Sigmoid colon (tissue), 7 donors: ENCODE measurements around the gene CD247. TPM values are rescaled to one million over a fixed set of nuclear protein-coding genes. Genes with fewer than 3 reads are reported as not detected.

ENCODE experiments used
- DNase-seq: peaks from one replicate; pipeline ENCODE4 v3.0.0-alpha.2; 2019
- H3K27ac ChIP-seq, 4 donors: fragments of 200-600 bp; sonication (generic); one replicate each; pipeline ENCODE4 v1.5.1; 2016 to 2019; ENCODE audit warnings: mild to moderate bottlenecking in 1 of 4
- H3K27me3 ChIP-seq, 3 donors: fragments of 200-600 bp; sonication (generic); one replicate each; pipeline ENCODE4 v1.5.1; 2019; ENCODE audit warnings: mild to moderate bottlenecking in 1 of 3
- H3K36me3 ChIP-seq, 4 donors: fragments of 200-600 bp; sonication (generic); one replicate each; pipeline ENCODE4 v1.5.1; 2016 to 2019
- H3K4me1 ChIP-seq, 4 donors: fragments of 200-600 bp; sonication (generic); one replicate each; pipeline ENCODE4 v1.5.1; 2017 to 2019
- H3K4me3 ChIP-seq, 4 donors: fragments of 200-600 bp; sonication (generic); one replicate each; pipeline ENCODE4 v1.5.1; 2017 to 2019; ENCODE audit warnings: mild to moderate bottlenecking in 2 of 4, moderate library complexity in 1 of 4
- H3K9me3 ChIP-seq, 4 donors: fragments of 200-600 bp in 3 of 4; sonication (generic) in 3 of 4; one replicate each; pipeline versions ENCODE4 v1.5.1 to v1.6.1; 2013 to 2019
- EP300 ChIP-seq, 4 donors: sonication (generic); formaldehyde crosslinking; IDR thresholded peaks; one replicate each; pipeline ENCODE4 v1.6.1; 2017; ENCODE audit warnings: antibody characterized with exemption in 4 of 4
- POLR2A ChIP-seq, 2 donors: fragments of 450-650 bp; IDR thresholded peaks; one replicate each; pipeline ENCODE4 v1.6.1; 2016; ENCODE audit warnings: antibody characterized with exemption in 2 of 2, mild to moderate bottlenecking in 2 of 2, moderate library complexity in 2 of 2
- POLR2AphosphoS5 ChIP-seq, 4 donors: sonication (generic); formaldehyde crosslinking; IDR thresholded peaks; one replicate each; pipeline ENCODE4 v1.6.1; 2017; ENCODE audit warnings: antibody characterized with exemption in 4 of 4
- WGBS, 2 donors: extraction: QIAGEN DNeasy Blood & Tissue Kit; methylation state at CpG; one replicate each; pipeline ENCODE4 v1.1.7; 2013; 5-methylcytosine and 5-hydroxymethylcytosine counted together
- intact Hi-C: fragments of 100-400 bp; cut with DNase I; formaldehyde crosslinking; loops from one replicate; pipeline ENCODE4 v1.15.1; 2023
- polyA plus RNA-seq, 3 donors: library from polyadenylated mRNA; stranded (reverse); fragments of 200-250 nt; gene quantifications; one replicate each; pipeline ENCODE4 v1.2.3, GENCODE V29; 2013
- total RNA-seq, 4 donors: library from RNA; depleted of rRNA; stranded (reverse); fragments of >200 nt; gene quantifications; one replicate each; pipeline ENCODE4 v1.1.0, GENCODE V29; 2016
- TF ChIP-seq, protein P1 (sequence below), 4 experiments: fragments of 450-650 bp in 3 of 4; fragments of 200-600 bp in 1 of 4; IDR thresholded peaks; one replicate each; pipeline ENCODE4 v1.5.1; 2016 to 2019; ENCODE audit warnings: antibody characterized with exemption in 4 of 4, mild to moderate bottlenecking in 3 of 4, moderate library complexity in 2 of 4
- donor health status: healthy with polysubstance abuse.
- donor health status: Bipolar disorder and iron deficiency.
- donor health status: healthy.

CD247 gene
- total and polyA plus RNA-seq, 7 donors = 0.36 to 20.3 (median 1.4) TPM; not detected in 3

DNA sequence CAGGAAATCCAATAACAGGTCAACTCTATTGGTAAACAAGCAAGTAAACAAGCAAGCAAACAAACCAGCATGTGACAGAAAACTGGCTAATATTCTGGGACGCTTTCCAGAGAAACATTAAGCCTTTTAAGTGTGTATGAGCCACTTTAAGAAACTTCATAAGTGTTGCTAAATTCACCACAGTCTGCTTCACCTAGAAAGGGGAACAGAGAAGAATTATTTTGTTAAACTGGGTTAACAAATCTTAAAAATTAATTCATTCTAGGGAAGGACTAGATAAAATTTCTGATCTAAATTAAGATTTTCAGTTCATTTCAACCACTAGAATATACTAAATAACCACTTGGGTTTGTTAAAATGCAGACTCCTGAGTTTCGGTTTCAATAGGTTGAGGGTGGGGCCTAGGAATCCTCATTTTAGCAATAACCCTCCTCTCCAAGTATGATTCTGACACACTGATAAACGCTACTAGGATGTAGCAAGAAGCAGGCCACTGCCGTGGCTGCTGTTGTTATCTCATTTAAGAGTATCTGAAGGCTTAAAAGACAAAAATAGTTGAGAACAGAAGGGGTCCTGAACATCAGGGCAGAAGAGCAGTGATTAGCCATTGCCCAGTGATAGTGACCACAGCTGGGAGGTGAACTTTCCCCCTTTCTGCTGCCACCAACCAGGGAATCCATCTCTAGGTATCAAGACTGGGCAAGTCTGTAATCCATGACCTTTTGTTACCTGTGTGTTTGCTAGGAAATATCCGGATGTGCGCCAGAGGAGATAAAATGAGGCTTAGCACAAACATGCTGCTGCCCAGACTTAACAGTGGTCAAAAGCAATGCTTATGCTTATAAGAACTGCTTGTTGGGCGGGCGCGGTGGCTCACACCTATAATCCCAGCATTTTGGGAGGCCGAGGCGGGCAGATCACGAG is 24.0 kb upstream of the CD247 start:
- Histone ChIP-seq H3K27ac (peak overlapping the region in 1 of 4 donors; percentile 11), H3K4me1 (peaks cover 0 to 7% (median 0%) of the 10 kb centered on the region in 4 donors), H3K9me3 (no peaks in the 10 kb centered on the region), H3K27me3 (no peaks in the 10 kb centered on the region), H3K36me3 (peaks cover 3 to 46% (median 6%) of the 10 kb centered on the region in 4 donors), H3K4me3 (no peak overlapping the region)
- TF ChIP-seq, protein P1, sequence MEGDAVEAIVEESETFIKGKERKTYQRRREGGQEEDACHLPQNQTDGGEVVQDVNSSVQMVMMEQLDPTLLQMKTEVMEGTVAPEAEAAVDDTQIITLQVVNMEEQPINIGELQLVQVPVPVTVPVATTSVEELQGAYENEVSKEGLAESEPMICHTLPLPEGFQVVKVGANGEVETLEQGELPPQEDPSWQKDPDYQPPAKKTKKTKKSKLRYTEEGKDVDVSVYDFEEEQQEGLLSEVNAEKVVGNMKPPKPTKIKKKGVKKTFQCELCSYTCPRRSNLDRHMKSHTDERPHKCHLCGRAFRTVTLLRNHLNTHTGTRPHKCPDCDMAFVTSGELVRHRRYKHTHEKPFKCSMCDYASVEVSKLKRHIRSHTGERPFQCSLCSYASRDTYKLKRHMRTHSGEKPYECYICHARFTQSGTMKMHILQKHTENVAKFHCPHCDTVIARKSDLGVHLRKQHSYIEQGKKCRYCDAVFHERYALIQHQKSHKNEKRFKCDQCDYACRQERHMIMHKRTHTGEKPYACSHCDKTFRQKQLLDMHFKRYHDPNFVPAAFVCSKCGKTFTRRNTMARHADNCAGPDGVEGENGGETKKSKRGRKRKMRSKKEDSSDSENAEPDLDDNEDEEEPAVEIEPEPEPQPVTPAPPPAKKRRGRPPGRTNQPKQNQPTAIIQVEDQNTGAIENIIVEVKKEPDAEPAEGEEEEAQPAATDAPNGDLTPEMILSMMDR (IDR thresholded peaks at IDR 0.05) = no peak
- no peak for TF ChIP-seq EP300 (IDR thresholded peaks at IDR 0.05)
- no peak for TF ChIP-seq POLR2A (IDR thresholded peaks at IDR 0.05)
- TF ChIP-seq POLR2AphosphoS5 (IDR thresholded peaks at IDR 0.05) = no peak
- intact Hi-C loops = no loop called here
- DNase-seq = no peak
- 80 to 81% methylated on average over 12 of the region's 12 CpGs for WGBS, 2 donors

DNA sequence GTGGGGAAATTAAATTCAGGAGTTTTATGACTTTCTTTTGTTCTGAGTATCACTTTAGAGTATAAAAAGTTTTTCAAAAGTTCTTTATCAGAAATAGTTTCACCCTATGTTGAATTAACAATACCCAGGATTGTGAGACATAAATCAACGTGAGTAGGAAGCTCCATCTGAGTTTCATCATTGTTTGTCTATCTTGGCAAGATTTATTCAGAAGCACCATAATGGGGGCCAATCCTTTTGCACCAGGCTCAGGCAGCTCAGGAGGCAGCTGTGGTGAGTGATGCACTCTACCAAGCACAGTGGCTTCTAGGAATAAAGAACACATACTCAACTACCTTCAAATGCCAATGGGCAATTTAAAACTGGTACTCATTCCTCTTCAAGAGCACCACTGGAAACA is 23.3 kb upstream of the CD247 start:
- intact Hi-C loops = no loop called here
- WGBS, 2 donors = 0% methylated on average over 1 of the region's 1 CpG
- H3K36me3 ChIP-seq = peaks cover 0 to 38% (median 4%) of the 10 kb centered on the region in 4 donors
- H3K4me1 ChIP-seq = peaks cover 0 to 7% (median 0%) of the 10 kb centered on the region in 4 donors
- H3K4me3 ChIP-seq = no peak overlapping the region
- DNase-seq = no peak
- TF ChIP-seq, protein P1 (IDR thresholded peaks at IDR 0.05) = no peak
- TF ChIP-seq EP300 (IDR thresholded peaks at IDR 0.05) = no peak
- no peak for TF ChIP-seq POLR2A (IDR thresholded peaks at IDR 0.05)
- no peak for TF ChIP-seq POLR2AphosphoS5 (IDR thresholded peaks at IDR 0.05)
- no peak overlapping the region for H3K27ac ChIP-seq
- no peaks in the 10 kb centered on the region for H3K9me3 ChIP-seq
- H3K27me3 ChIP-seq = no peaks in the 10 kb centered on the region

DNA sequence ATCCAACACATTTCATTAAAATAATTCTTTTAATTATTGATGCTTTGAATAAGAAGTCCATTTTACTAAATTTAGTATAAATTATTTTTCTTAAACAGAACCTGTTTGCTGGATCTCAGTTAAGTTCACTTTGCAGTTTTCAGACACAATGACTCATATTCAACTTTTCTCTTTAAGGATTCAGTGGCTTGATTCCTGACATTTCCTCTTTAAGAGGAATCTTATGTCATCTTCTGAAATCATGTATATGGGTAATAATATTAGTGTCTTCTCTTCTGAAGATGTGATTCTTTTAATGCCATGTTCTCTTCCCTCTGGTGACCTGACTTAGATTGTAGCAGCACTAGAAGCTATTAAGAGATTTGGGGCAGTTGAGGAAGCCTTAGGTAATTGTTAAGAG is 22.7 kb upstream of the CD247 start:
- Histone ChIP-seq H3K9me3 (no peaks in the 10 kb centered on the region), H3K36me3 (peaks cover 0 to 33% (median 4%) of the 10 kb centered on the region in 4 donors), H3K4me3 (no peak overlapping the region), H3K4me1 (peaks cover 0 to 7% (median 0%) of the 10 kb centered on the region in 4 donors), H3K27ac (no peak overlapping the region), H3K27me3 (no peaks in the 10 kb centered on the region)
- no peak for DNase-seq
- intact Hi-C loops = no loop called here
- TF ChIP-seq, protein P1 (IDR thresholded peaks at IDR 0.05) = no peak
- TF ChIP-seq POLR2AphosphoS5 (IDR thresholded peaks at IDR 0.05) (no peak), POLR2A (IDR thresholded peaks at IDR 0.05) (no peak), EP300 (IDR thresholded peaks at IDR 0.05) (no peak)

DNA sequence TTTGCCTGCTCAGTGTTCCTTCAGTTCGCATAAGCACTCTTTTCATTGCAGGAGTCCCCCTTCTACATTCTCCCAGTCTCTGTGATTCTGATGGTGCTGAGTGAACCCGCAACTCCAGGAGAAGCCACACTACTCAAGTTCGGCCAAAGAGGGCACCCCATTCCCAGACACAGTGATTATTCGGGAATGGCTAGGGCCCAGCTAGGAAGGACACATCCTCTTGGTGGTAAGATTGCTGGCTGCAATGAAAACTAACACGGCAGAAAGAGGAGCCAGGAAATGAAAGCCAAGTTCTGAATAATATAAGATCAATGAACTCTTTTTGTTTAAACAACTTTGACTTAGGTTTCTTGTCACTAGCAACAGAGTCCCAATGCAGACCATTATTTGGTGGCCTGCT is 20.3 kb upstream of the CD247 start:
- Histone ChIP-seq H3K27me3 (no peaks in the 10 kb centered on the region), H3K4me1 (peaks cover 0 to under 1% (median under 1%) of the 10 kb centered on the region in 4 donors), H3K4me3 (no peak overlapping the region), H3K27ac (no peak overlapping the region), H3K9me3 (no peaks in the 10 kb centered on the region), H3K36me3 (peaks cover 0 to 13% (median 2%) of the 10 kb centered on the region in 4 donors)
- 71 to 74% methylated on average over 5 of the region's 5 CpGs for WGBS, 2 donors
- TF ChIP-seq POLR2AphosphoS5 (IDR thresholded peaks at IDR 0.05) (no peak), POLR2A (IDR thresholded peaks at IDR 0.05) (no peak), EP300 (IDR thresholded peaks at IDR 0.05) (no peak)
- TF ChIP-seq, protein P1 (IDR thresholded peaks at IDR 0.05) = no peak
- intact Hi-C loops = loop anchor here (10.0 kb wide), 1 partner anchor 634 kb away; no protein-coding TSS in a partner anchor
- no peak for DNase-seq
